H9 (cell line): ENCODE data around the gene SH2D3C. TPM values are rescaled to one million over a fixed set of nuclear protein-coding genes. Genes with fewer than 3 reads are reported as not detected.

ENCODE experiments used
- DNase-seq: peaks from one replicate; pipeline ENCODE4 v3.0.0-alpha.2; 2017
- H2AFZ ChIP-seq: one replicate; pipeline ENCODE4 v1.6.1; 2013; ENCODE audit warnings: mild to moderate bottlenecking, low read length, control low read depth, moderate library complexity
- H2AK5ac ChIP-seq: 2 replicates; pipeline ENCODE4 v1.6.1; 2013; ENCODE audit warnings: low read length, control low read depth, mixed read lengths; ENCODE audit not compliant: insufficient read length
- H2BK120ac ChIP-seq: one replicate; pipeline ENCODE4 v1.6.1; 2013; ENCODE audit warnings: low read depth, mild to moderate bottlenecking, low read length, control low read depth, inconsistent platforms; ENCODE audit not compliant: poor library complexity, severe bottlenecking
- H2BK12ac ChIP-seq: 2 replicates; pipeline ENCODE4 v1.6.1; 2013; ENCODE audit warnings: low read length, control low read depth, mixed read lengths, low read depth; ENCODE audit not compliant: insufficient read length
- H2BK15ac ChIP-seq: 2 replicates; pipeline ENCODE4 v1.6.1; 2013; ENCODE audit warnings: low read depth, low read length, control low read depth
- H2BK20ac ChIP-seq: one replicate; pipeline ENCODE4 v1.6.1; 2013; ENCODE audit warnings: low read depth, mild to moderate bottlenecking, low read length, control low read depth, inconsistent platforms; ENCODE audit not compliant: poor library complexity, severe bottlenecking
- H2BK5ac ChIP-seq: 2 replicates; pipeline ENCODE4 v1.6.1; 2013; ENCODE audit warnings: low read length, control low read depth, mixed read lengths; ENCODE audit not compliant: insufficient read length
- H3K14ac ChIP-seq: 2 replicates; pipeline ENCODE4 v1.6.1; 2013; ENCODE audit warnings: low read length, control low read depth; ENCODE audit not compliant: insufficient read depth
- H3K18ac ChIP-seq: 2 replicates; pipeline ENCODE4 v1.6.1; 2013; ENCODE audit warnings: low read depth, mild to moderate bottlenecking, mixed read lengths, low read length, control low read depth; ENCODE audit not compliant: insufficient read length
- H3K23ac ChIP-seq: 2 replicates; pipeline ENCODE4 v1.6.1; 2013; ENCODE audit warnings: low read length, control low read depth, mixed read lengths, low read depth; ENCODE audit not compliant: insufficient read length
- H3K23me2 ChIP-seq: 2 replicates; pipeline ENCODE4 v1.6.1; 2013; ENCODE audit warnings: low read depth, mild to moderate bottlenecking, mixed read lengths, low read length, control low read depth; ENCODE audit not compliant: insufficient read length, poor library complexity, severe bottlenecking
- H3K27ac ChIP-seq: 2 replicates; pipeline ENCODE4 v1.5.1; 2013; ENCODE audit warnings: low read length, control low read depth, mixed read lengths, low read depth; ENCODE audit not compliant: insufficient read length
- H3K27me3 ChIP-seq: 2 replicates; pipeline ENCODE4 v1.6.1; 2013; ENCODE audit warnings: low read length, control low read depth, inconsistent platforms; ENCODE audit not compliant: insufficient read depth
- H3K4ac ChIP-seq: 2 replicates; pipeline ENCODE4 v1.6.1; 2013; ENCODE audit warnings: low read depth, mild to moderate bottlenecking, control low read depth, inconsistent platforms, low read length, moderate library complexity
- H3K4me1 ChIP-seq: 2 replicates; pipeline ENCODE4 v1.6.1; 2013; ENCODE audit warnings: low read length, control low read depth, inconsistent platforms; ENCODE audit not compliant: insufficient read depth
- H3K4me2 ChIP-seq: 2 replicates; pipeline ENCODE4 v1.6.1; 2013; ENCODE audit warnings: low read length, control low read depth, mixed read lengths; ENCODE audit not compliant: insufficient read length, insufficient read depth
- H3K56ac ChIP-seq: 2 replicates; pipeline ENCODE4 v1.6.1; 2013; ENCODE audit warnings: low read depth, mild to moderate bottlenecking, mixed read lengths, low read length, control low read depth; ENCODE audit not compliant: insufficient read length
- H3K79me1 ChIP-seq: 2 replicates; pipeline ENCODE4 v1.6.1; 2013; ENCODE audit warnings: low read depth, mild to moderate bottlenecking, moderate library complexity, low read length, control low read depth, inconsistent platforms; ENCODE audit not compliant: insufficient read depth, poor library complexity, severe bottlenecking
- H3K79me2 ChIP-seq: 2 replicates; pipeline ENCODE4 v1.6.1; 2013; ENCODE audit warnings: low read length, control low read depth, inconsistent platforms; ENCODE audit not compliant: insufficient read depth
- H3K9ac ChIP-seq: 2 replicates; pipeline ENCODE4 v1.6.1; 2013; ENCODE audit warnings: low read length, control low read depth, mixed read lengths; ENCODE audit not compliant: insufficient read length; ENCODE audit errors: extremely low read depth
- H3K9me3 ChIP-seq: one replicate; pipeline ENCODE4 v1.6.1; 2013; ENCODE audit warnings: low read depth, low read length, inconsistent platforms; ENCODE audit not compliant: control insufficient read depth
- H3T11ph ChIP-seq: one replicate; pipeline ENCODE4 v1.6.1; 2013; ENCODE audit warnings: mild to moderate bottlenecking, low read length, control low read depth, inconsistent platforms
- H4K20me1 ChIP-seq: one replicate; pipeline ENCODE4 v1.6.1; 2013; ENCODE audit not compliant: control insufficient read depth, insufficient read length, insufficient read depth
- H4K5ac ChIP-seq: 2 replicates; pipeline ENCODE4 v1.6.1; 2013; ENCODE audit warnings: low read depth, mild to moderate bottlenecking, mixed read lengths, low read length, control low read depth; ENCODE audit not compliant: insufficient read length
- H4K8ac ChIP-seq: replicated peaks from 2 replicates; pipeline ENCODE4 v1.6.1; 2013; ENCODE audit warnings: low read length, control low read depth, mixed read lengths, low read depth; ENCODE audit not compliant: insufficient read length
- H4K91ac ChIP-seq: 2 replicates; pipeline ENCODE4 v1.6.1; 2013; ENCODE audit warnings: low read depth, mild to moderate bottlenecking, moderate library complexity, mixed read lengths, low read length, control low read depth; ENCODE audit not compliant: insufficient read length
- H3K27ac Mint-ChIP-seq, 3 experiments: 2 replicates in 2 of 3; 3 replicates in 1 of 3; pipeline ENCODE4 v1.8.0; 2020 to 2021; ENCODE audit warnings: mixed read lengths in 3 of 3, mild to moderate bottlenecking in 1 of 3, moderate library complexity in 1 of 3
- H3K27me3 Mint-ChIP-seq: 2 replicates; pipeline ENCODE4 v1.8.0; 2021; ENCODE audit warnings: low read depth, mild to moderate bottlenecking, moderate library complexity, mixed read lengths
- H3K36me3 Mint-ChIP-seq, 3 experiments: 2 replicates in 2 of 3; 3 replicates in 1 of 3; pipeline ENCODE4 v1.8.0; 2020 to 2021; ENCODE audit warnings: low read depth in 3 of 3, mixed read lengths in 3 of 3; ENCODE audit not compliant: insufficient read depth in 1 of 3
- H3K4me1 Mint-ChIP-seq, 2 experiments: 2 replicates each; pipeline ENCODE4 v1.8.0; 2020; ENCODE audit warnings: mixed read lengths in 2 of 2
- H3K4me3 Mint-ChIP-seq, 2 experiments: 2 replicates in 1 of 2; 3 replicates in 1 of 2; pipeline ENCODE4 v1.8.0; 2020 to 2021; ENCODE audit warnings: mild to moderate bottlenecking in 2 of 2, mixed read lengths in 2 of 2, moderate library complexity in 1 of 2
- H3K9me3 Mint-ChIP-seq, 2 experiments: 2 replicates in 1 of 2; 3 replicates in 1 of 2; pipeline ENCODE4 v1.8.0; 2020; ENCODE audit warnings: mild to moderate bottlenecking in 2 of 2, mixed read lengths in 2 of 2, moderate library complexity in 1 of 2
- CTCF ChIP-seq: fragments of 200-600 bp; sonication (generic); conservative IDR thresholded peaks from 3 replicates; pipeline ENCODE4 v1.8.0; 2021; ENCODE audit warnings: antibody characterized with exemption, mild to moderate bottlenecking
- WGBS: extraction: QIAGEN DNeasy Blood & Tissue Kit; methylation state at CpG from one replicate; pipeline ENCODE4 v1.1.7; 2013; ENCODE audit warnings: missing lambda C conversion rate, low lambda C conversion rate, mixed read lengths; ENCODE audit not compliant: insufficient read length; ENCODE audit errors: extremely low coverage; 5-methylcytosine and 5-hydroxymethylcytosine counted together
- total RNA-seq: library from RNA; stranded (reverse); gene quantifications from 2 replicates; pipeline ENCODE4 v1.2.1, GENCODE V29; 2021

The SH2D3C gene
- total RNA-seq, 1 experiment from 2014 or later = 1.7 TPM

GRCh38 chr9:127754099-127755060, 24.1 kb downstream of the SH2D3C start:
- Histone ChIP-seq H4K91ac (no peak overlapping the region), H3K79me1 (no peaks in the 10 kb centered on the region), H4K20me1 (no peaks in the 10 kb centered on the region), H3K18ac (no peak overlapping the region), H2AFZ (no peak overlapping the region), H2BK20ac (no peak overlapping the region), H3K27me3 (no peaks in the 10 kb centered on the region; the same call in 1 of the 2 replicates), H2BK5ac (no peak overlapping the region), H3K27ac (no peak overlapping the region), H3K23me2 (peaks cover 6% of the 10 kb centered on the region), H2BK120ac (no peak overlapping the region), H3K9ac (no peak overlapping the region), H4K8ac (no peak overlapping the region), H2AK5ac (no peak overlapping the region), H3K4me2 (peak overlapping the region; percentile 49), H3K79me2 (no peaks in the 10 kb centered on the region), H3K4ac (no peak overlapping the region), H3K9me3 (no peaks in the 10 kb centered on the region), H4K5ac (no peak overlapping the region), H3K14ac (peak overlapping the region; percentile 83; the same call in 1 of the 2 replicates), H3K4me1 (peaks cover 3% of the 10 kb centered on the region; the same call in 1 of the 2 replicates), H2BK15ac (no peak overlapping the region), H3K23ac (no peak overlapping the region), H3T11ph (no peak overlapping the region), H3K56ac (no peak overlapping the region), H2BK12ac (no peak overlapping the region)
- peaks cover 52% of the 10 kb centered on the region for H3K27me3 Mint-ChIP-seq
- no peak overlapping the region for H3K27ac Mint-ChIP-seq
- H3K4me3 Mint-ChIP-seq = peak overlapping the region; percentile 64 to 82
- peak; percentile 78 for DNase-seq
- peaks cover 0 to 8% (median 0%) of the 10 kb centered on the region in 3 experiments; a peak in 2 of 7 replicates for H3K36me3 Mint-ChIP-seq
- H3K9me3 Mint-ChIP-seq = no peaks in the 10 kb centered on the region
- H3K4me1 Mint-ChIP-seq = peaks cover 3 to 6% of the 10 kb centered on the region in 2 experiments; a peak in 2 of 4 replicates
- no CpG with 5 or more reads among the region's 86 CpGs for WGBS
- TF ChIP-seq CTCF = no peak
